ENCODE results near the gene LYST.

LYST gene

GRCh38 chr1:235808223-235808622 lies 58.5 kb downstream of the LYST start:
- no peak for TF ChIP-seq TAF1 (IDR thresholded peaks at IDR 0.05; ENCODE audit: borderline replicate concordance, insufficient read depth, low read length)

DNA sequence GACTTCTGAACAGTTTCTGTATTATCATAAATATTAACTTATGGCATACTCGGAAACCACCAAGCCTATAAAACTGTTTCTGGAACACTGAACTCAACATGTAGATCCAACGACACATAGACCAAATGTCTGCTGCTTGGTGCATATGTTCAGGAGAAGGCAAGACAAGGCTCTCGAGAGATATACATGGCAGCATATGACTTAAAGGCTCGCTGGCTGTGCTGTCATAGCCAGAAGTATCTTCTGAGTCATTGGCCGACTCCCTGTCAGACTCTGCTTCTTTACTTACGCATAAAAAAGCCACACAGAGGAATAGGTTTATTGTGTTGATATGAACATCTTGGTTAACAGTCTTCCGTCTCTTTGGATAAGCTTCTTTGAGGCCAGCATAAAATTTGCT lies 60.6 kb downstream of the LYST start:
- TF ChIP-seq TAF1 (IDR thresholded peaks at IDR 0.05; ENCODE audit: borderline replicate concordance, insufficient read depth, low read length) (no peak), SIN3A (IDR thresholded peaks at IDR 0.05; ENCODE audit: borderline replicate concordance, insufficient read depth, low read length) (no peak), FOXP2 (optimal IDR thresholded peaks at IDR 0.05; ENCODE audit: borderline replicate concordance, extremely low read depth, extremely low read length, insufficient read depth) (no peak), REST (IDR thresholded peaks at IDR 0.05; ENCODE audit: insufficient read depth in 1 of 2, low read depth in 2 of 2, low read length in 2 of 2) (no peak), POLR2AphosphoS5 (IDR thresholded peaks at IDR 0.05; ENCODE audit: low read depth, low read length) (no peak)

GRCh38 chr1:235802573-235803346 lies 63.9 kb downstream of the LYST start:
- TF ChIP-seq SIN3A (IDR thresholded peaks at IDR 0.05; ENCODE audit: borderline replicate concordance, insufficient read depth, low read length) (no peak), FOXP2 (optimal IDR thresholded peaks at IDR 0.05; ENCODE audit: borderline replicate concordance, extremely low read depth, extremely low read length, insufficient read depth) (no peak), REST (IDR thresholded peaks at IDR 0.05; ENCODE audit: insufficient read depth in 1 of 2, low read depth in 2 of 2, low read length in 2 of 2) (no peak), POLR2AphosphoS5 (IDR thresholded peaks at IDR 0.05; ENCODE audit: low read depth, low read length) (no peak)

DNA sequence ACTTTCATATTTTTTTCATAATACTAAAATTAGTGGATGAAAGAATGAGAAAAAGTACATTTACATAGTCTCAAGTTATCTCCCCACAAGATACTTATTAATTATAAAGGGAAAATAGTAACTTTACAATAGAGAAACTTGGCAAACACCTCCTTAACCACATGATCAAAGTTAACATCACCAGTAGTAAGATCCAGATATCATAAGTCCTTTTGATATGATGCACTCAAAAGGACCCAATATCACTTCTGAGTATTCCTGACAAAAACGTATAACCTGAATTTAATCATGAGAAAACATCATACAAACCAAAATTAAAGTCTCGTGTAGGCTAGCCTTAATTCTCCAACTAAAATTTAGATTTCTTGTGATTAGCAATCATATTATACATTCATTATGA lies 67.4 kb downstream of the LYST start:
- no peak for TF ChIP-seq TAF1 (IDR thresholded peaks at IDR 0.05; ENCODE audit: borderline replicate concordance, insufficient read depth, low read length)
- TF ChIP-seq REST (IDR thresholded peaks at IDR 0.05; ENCODE audit: insufficient read depth in 1 of 2, low read depth in 2 of 2, low read length in 2 of 2), result no peak
- no peak for TF ChIP-seq POLR2AphosphoS5 (IDR thresholded peaks at IDR 0.05; ENCODE audit: low read depth, low read length)
- no peak for TF ChIP-seq SIN3A (IDR thresholded peaks at IDR 0.05; ENCODE audit: borderline replicate concordance, insufficient read depth, low read length)
- TF ChIP-seq FOXP2 (optimal IDR thresholded peaks at IDR 0.05; ENCODE audit: borderline replicate concordance, extremely low read depth, extremely low read length, insufficient read depth), result no peak

- TF ChIP-seq TAF1 (IDR thresholded peaks at IDR 0.05; ENCODE audit: borderline replicate concordance, insufficient read depth, low read length) (no peak), POLR2AphosphoS5 (IDR thresholded peaks at IDR 0.05; ENCODE audit: low read depth, low read length) (no peak), REST (IDR thresholded peaks at IDR 0.05; ENCODE audit: insufficient read depth in 1 of 2, low read depth in 2 of 2, low read length in 2 of 2) (no peak), SIN3A (IDR thresholded peaks at IDR 0.05; ENCODE audit: borderline replicate concordance, insufficient read depth, low read length) (no peak), FOXP2 (optimal IDR thresholded peaks at IDR 0.05; ENCODE audit: borderline replicate concordance, extremely low read depth, extremely low read length, insufficient read depth) (no peak)
Observed at GRCh38 chr1:235791532-235792060, 75.1 kb downstream of the LYST start.

Data from PFSK-1 (cell line).